ENCODE data around the gene PKN3.

PKN3 gene

DNA sequence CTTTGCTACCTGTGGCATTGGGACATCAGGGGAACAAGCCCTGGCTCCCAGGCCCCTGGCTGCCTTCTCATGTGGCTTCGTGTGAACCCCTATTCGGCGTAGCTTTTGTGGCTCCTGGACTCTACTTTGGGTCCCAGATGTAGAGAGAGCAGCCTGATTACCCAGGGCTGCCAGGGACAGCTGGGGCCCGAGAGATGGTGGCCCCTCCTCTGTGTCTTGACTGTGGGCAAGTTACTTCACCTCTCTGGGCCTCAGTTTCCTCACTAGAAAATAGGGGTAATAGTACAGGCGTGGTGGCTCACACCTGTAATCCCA, 2.0 kb downstream of the PKN3 start:
- TF ChIP-seq, protein P1, sequence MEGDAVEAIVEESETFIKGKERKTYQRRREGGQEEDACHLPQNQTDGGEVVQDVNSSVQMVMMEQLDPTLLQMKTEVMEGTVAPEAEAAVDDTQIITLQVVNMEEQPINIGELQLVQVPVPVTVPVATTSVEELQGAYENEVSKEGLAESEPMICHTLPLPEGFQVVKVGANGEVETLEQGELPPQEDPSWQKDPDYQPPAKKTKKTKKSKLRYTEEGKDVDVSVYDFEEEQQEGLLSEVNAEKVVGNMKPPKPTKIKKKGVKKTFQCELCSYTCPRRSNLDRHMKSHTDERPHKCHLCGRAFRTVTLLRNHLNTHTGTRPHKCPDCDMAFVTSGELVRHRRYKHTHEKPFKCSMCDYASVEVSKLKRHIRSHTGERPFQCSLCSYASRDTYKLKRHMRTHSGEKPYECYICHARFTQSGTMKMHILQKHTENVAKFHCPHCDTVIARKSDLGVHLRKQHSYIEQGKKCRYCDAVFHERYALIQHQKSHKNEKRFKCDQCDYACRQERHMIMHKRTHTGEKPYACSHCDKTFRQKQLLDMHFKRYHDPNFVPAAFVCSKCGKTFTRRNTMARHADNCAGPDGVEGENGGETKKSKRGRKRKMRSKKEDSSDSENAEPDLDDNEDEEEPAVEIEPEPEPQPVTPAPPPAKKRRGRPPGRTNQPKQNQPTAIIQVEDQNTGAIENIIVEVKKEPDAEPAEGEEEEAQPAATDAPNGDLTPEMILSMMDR (IDR thresholded peaks at IDR 0.05; ENCODE audit: low read depth, low read length): no peak
- no peak overlapping the region for H3K4me3 ChIP-seq (ENCODE audit: low read depth, low read length)

DNA sequence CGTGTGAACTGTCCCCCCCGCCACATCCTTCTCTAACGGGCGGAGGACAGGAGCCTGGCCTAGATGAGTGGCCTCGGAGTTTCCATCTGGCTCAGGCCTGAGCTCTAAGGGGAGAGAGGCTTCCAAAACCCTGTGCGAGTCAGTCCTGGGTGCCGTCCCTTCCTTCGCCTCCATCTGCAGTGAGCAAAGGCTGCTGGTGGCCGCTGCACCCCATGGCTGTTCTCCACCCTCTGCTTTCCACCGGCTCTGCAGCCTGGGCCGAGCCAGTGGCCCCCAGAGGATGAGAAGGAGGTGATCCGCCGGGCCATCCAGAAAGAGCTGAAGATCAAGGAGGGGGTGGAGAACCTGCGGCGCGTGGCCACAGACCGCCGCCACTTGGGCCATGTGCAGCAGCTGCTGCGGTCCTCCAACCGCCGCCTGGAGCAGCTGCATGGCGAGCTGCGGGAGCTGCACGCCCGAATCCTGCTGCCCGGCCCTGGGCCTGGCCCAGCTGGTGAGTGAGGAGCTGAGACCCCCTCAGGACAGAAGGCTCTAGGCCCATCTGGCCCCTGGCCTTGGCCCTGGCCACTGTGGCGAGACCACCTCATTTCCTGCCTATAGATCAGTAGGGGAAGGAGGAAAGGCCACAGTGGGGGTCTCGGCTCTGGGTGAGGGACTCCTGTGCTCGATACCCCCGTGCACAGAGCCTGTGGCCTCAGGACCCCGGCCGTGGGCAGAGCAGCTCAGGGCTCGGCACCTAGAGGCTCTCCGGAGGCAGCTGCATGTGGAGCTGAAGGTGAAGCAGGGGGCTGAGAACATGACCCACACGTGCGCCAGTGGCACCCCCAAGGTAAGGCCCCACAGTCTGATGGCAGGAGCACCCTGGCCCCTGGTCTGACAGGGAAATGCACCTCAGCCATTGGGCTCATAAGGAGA, 3.0 kb downstream of the PKN3 start:
- H3K4me3 ChIP-seq (ENCODE audit: low read depth, low read length): no peak overlapping the region
- TF ChIP-seq, protein P1 (IDR thresholded peaks at IDR 0.05; ENCODE audit: low read depth, low read length): no peak

DNA sequence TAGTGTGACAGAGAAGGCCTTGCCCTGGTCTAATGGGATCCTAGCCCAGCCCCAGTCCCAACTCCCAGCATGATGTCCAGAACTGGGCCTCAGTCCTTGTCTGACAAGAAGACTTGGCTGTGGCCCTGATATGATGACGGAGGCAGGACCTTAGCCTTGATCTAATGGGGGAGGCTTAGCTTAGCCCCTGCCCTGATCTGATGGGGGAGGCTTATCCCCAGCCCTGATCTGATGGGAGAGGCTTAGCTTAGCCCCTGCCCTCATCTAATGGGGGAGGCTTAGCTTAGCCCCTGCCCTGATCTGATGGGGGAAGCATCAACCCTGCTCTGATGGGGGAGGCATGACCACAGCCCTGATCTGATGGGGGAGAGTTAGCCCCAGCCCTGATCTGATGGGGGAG, 3.7 kb downstream of the PKN3 start:
- no peak overlapping the region for H3K4me3 ChIP-seq (ENCODE audit: low read depth, low read length)
- TF ChIP-seq, protein P1 (IDR thresholded peaks at IDR 0.05; ENCODE audit: low read depth, low read length): no peak

DNA sequence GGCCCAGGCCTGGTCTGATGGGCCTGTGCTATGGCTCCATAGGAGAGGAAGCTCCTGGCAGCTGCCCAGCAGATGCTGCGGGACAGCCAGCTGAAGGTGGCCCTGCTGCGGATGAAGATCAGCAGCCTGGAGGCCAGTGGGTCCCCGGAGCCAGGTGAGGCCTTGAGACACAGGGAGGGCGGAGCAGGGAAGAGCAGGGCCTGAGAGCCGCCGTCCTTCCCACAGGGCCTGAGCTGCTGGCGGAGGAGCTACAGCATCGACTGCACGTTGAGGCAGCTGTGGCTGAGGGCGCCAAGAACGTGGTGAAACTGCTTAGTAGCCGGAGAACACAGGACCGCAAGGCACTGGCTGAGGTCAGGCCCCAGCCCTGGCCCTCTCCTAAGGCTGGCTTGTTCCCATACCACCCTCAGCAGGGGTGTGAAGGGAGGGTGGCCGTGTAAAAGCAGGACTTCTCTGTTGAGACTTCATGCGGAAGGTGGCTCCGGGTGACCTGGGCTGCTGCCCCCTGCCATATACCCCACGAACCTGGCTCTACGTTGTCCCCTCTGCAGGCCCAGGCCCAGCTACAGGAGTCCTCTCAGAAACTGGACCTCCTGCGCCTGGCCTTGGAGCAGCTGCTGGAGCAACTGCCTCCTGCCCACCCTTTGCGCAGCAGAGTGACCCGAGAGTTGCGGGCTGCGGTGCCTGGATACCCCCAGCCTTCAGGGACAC, 4.5 kb downstream of the PKN3 start:
- H3K4me3 ChIP-seq (ENCODE audit: low read depth, low read length): no peak overlapping the region
- TF ChIP-seq, protein P1 (IDR thresholded peaks at IDR 0.05; ENCODE audit: low read depth, low read length): no peak

DNA sequence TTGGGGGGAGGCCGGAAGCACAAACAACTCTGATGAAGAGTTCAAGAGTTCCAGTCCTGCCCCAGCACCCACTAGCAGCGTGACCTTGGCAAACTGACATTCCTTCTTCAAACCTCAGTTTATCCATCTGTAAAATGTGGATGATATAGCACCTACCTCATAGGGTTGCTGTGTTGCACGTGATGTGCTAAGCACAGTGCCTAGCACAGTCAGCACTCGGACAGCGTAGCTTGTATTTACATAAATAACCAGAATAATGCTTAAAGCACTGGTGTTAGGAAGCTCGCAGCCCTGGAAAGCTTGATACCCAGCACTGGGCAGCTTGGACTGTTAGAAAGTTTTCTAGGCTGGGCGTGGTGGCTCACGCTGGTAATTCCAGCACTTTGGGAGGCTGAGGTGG, 5.1 kb downstream of the PKN3 start:
- TF ChIP-seq, protein P1 (IDR thresholded peaks at IDR 0.05; ENCODE audit: low read depth, low read length): no peak
- H3K4me3 ChIP-seq (ENCODE audit: low read depth, low read length): no peak overlapping the region

DNA sequence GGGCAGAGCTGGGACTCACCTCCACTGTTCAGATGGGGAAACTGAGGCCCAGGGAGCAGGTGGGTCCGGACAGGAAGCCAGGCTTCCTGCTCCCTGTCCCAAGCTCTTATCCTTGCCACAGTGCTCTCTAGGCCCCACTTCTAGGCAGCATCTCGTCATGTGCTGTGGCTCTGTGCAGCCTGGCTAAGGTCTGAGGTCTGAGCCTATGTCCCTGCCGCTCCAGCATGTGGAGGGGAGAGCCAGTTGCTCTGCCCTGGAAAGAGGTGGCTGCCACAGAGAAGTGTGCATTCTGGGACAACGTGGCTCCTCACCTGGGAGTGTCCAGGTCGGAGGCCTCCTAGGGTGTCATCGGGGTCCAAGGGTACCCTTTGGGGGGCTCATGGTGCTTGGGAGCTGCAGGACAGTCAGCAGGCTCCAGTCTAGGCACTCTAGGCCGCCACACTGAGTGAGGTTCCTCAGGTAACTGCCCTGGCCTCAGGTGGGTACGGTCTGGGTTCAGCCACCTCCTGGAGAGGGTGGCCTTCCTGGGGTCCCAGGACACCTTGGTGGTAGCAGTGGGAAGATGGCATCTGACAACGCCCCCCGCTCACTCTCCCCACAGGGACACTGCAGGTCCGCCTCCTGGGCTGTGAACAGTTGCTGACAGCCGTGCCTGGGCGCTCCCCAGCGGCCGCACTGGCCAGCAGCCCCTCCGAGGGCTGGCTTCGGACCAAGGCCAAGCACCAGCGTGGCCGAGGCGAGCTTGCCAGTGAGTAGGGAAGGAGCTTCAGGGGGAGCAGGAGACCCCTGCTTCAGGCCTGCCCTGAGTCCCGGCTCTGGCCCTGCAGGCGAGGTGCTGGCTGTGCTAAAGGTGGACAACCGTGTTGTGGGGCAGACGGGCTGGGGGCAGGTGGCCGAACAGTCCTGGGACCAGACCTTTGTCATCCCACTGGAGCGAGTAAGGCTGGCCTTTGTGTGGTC, 10.4 kb downstream of the PKN3 start:
- TF ChIP-seq, protein P1 (IDR thresholded peaks at IDR 0.05; ENCODE audit: low read depth, low read length): no peak
- H3K4me3 ChIP-seq (ENCODE audit: low read depth, low read length): no peak overlapping the region
